ENCODE results near the gene MARK1.
"Not testable (repeated sequence)": the region's sequence is repeated elsewhere in the genome, so short reads cannot be mapped to it uniquely, and the experiment has no call there.

The MARK1 gene

DNA sequence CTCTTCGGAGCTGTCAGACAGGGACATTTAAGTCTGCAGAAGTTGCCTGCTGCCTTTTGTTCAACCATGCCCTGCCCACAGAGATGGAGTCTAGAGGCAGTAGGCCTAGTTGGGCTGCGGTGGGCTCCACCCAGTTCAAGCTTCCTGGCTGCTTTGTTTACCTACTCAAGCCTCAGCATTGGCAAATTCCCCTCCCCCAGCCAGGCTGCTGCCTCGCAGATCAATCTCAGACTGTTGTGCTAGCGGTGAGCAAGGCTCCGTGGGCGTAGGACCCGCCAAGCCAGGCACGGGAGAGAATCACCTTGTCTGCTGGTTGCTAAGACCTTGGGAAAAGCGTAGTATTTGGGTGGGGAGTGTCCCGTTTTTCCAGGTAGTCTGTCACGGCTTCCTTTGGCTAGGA lies 83.2 kb downstream of the MARK1 start:
- not testable (repeated sequence) for DNase-seq (ENCODE audit: low spot score)

- DNase-seq (ENCODE audit: low spot score) = no peak
Observed at GRCh38 chr1:220616836-220617235, 88.9 kb downstream of the MARK1 start.

DNA sequence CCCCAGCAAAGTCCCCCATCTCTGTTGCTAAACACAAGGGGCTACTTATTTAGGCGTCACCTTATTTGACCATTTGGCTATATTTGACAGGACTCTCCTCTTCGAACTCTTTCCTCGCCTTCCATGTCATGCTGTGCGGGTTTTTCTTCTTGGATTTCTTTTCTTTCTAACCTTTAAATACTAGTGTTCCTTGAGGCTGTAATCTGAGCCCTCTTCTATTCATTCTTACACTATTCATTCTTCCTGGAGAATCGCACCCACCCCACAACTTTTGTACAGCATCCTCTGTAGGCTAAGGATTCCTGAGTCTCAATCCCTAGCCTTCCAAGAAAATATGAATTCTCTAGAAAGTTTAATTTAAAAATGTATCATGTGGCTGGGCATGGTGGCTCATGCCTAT lies 100.5 kb downstream of the MARK1 start:
- DNase-seq (ENCODE audit: low spot score) = no peak

- DNase-seq (ENCODE audit: low spot score) = no peak
Observed at GRCh38 chr1:220631238-220631815, 103.4 kb downstream of the MARK1 start.

GRCh38 chr1:220637759-220638158 lies 109.8 kb downstream of the MARK1 start:
- DNase-seq (ENCODE audit: low spot score) = no peak

DNA sequence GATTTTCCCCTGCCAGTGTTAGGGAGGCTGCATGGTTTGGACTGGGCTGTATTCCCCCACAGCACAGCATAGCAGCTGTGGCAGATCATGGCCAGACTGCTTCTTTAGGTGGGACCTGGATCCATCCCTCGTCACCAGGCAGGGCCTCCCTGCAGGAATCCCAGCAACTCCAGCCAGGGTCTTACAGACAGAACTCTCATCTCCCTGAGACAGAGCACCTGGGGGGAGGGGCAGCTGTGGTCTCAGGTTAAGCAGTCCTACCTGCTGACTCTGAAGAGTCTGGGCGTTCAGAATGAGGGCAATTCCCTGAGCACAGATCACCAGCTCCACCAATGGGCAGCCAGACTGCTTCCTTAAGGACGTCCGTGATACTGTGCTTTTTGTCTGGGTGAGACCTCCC lies 114.3 kb downstream of the MARK1 start:
- no peak for DNase-seq (ENCODE audit: low spot score)

GRCh38 chr1:220652995-220653394 lies 125.1 kb downstream of the MARK1 start:
- no peak for DNase-seq (ENCODE audit: low spot score)

DNA sequence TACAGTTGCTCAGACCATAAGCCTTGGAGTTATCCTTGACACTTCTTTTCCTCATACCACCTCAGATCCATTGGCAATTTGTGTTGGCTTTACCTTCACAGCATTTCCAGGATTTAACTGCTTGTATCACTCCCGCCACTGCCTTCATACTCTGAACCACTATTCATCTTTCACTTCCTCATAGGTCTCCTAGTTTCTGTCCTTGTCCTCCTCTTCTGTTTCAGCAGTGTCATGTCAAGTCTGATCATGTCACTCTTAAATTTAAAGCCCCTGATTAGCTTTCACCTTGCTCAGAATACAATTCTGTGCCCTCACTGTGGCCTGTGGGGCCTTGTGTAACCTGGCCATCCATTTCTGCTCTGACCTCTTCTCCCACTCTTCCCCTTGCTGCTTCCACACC lies 127.6 kb downstream of the MARK1 start:
- no peak for DNase-seq (ENCODE audit: low spot score)

DNA sequence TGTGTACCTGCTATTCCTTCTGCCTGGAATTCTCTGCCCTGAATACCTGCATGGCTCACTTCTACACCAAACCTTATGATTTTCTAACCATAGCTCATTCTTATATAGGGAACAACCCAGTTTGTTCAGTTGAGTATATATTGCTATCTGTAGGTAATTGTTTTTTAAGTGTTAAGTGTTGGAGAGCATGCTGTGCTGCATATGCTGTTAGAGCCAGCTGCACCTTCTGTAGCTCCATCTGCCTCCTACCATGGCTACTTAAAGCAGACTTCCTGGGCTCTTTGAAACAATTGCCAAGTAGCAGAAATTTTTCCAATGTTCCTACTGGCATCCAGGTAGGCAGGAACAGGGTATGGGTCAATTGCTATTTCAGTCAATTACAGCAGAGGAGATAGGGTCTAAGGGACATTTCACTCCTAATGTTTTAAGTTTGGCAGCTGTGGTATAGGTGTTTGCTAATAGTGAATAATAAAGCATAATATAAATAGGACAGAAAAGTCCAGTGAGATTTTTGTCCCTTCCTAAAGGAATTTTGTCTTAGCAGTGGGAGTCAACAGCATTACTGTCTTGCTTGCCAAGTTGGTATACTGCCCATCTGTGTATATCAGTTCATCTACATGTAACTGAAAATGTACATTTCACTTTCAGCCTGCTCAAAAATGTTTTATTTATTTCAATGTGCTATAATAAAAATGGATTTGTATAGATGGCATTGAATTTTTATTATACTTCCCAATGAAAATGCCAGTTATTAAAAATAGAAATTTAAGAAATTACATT lies 128.2 kb downstream of the MARK1 start:
- no peak for DNase-seq (ENCODE audit: low spot score)

DNA sequence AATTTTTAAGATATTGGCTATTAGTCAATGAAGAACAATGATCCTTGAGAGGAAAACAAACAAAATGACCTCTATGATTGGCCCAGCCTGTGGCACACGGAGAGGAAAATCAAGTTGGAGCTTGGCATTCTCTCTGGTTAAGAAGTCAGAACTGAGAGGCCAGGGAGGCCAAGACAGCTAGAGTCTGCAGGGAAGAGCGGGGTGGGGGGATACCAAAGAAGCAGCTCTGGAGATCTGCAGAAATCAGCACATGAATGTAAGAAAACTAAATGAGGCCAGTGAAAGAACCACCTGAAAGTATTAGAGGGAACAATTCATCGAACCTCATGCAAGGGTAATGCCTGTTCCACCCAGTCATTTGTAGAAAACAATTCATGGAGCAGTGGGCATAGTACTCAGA lies 138.4 kb downstream of the MARK1 start:
- DNase-seq (ENCODE audit: low spot score) = no peak

DNA sequence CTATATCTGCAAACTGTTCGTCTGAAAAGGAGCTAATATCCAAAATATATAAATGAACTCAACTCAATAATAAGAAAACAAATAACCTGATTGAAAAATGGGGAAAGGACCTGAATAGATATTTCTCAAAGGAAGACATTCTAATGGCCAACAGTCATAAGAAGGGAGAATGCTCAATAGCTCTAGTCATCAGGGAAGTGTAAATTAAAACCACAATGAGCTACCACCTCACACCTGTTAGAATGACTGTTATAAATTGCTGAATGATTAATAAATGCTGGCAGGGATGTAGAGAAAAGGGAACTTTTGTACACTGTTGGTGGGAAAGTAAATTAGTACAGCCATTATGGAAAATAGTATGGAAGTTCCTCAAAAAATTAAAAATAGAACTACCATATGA lies 141.1 kb downstream of the MARK1 start:
- DNase-seq (ENCODE audit: low spot score) = no peak

DNA sequence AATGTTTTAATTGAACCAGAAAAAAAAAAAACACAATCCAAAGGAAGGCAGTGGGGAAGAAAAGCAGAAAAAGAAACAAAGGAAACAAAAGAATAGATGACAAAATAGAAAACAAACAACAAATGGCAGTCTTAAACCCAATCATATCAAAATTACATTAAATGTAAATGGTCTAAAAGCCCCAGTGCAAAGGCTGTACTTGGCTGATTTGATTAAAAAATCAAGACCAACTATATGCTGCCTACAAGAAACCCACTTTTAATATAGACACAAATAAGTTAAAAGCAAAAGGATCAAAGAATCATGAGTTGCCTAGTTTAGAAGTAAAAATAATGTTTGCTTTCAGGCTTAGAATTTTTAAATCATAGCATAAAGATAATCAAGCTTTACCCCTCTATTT lies 142.4 kb downstream of the MARK1 start:
- DNase-seq (ENCODE audit: low spot score) = no peak

- no peak for DNase-seq (ENCODE audit: low spot score)
Observed at GRCh38 chr1:220673921-220674320, 146.0 kb downstream of the MARK1 start.

- DNase-seq (ENCODE audit: low spot score) = no peak
Observed at GRCh38 chr1:220677251-220677650, 149.3 kb downstream of the MARK1 start.

GRCh38 chr1:220680085-220680687 lies 152.2 kb downstream of the MARK1 start:
- DNase-seq (ENCODE audit: low spot score) = peak; percentile 61

GRCh38 chr1:220681220-220681880 lies 153.4 kb downstream of the MARK1 start:
- DNase-seq (ENCODE audit: low spot score) = peak; percentile 16

GRCh38 chr1:220682901-220683576 lies 155.1 kb downstream of the MARK1 start:
- DNase-seq (ENCODE audit: low spot score) = no peak

GRCh38 chr1:220683716-220684115 lies 155.8 kb downstream of the MARK1 start:
- DNase-seq (ENCODE audit: low spot score) = not testable (repeated sequence)

- DNase-seq (ENCODE audit: low spot score) = no peak
Observed at GRCh38 chr1:220684890-220685289, 157.0 kb downstream of the MARK1 start.

GRCh38 chr1:220685879-220686278 lies 157.9 kb downstream of the MARK1 start:
- peak; percentile 55 for DNase-seq (ENCODE audit: low spot score)

- no peak for DNase-seq (ENCODE audit: low spot score)
Observed at GRCh38 chr1:220687809-220688208, 159.9 kb downstream of the MARK1 start.

DNA sequence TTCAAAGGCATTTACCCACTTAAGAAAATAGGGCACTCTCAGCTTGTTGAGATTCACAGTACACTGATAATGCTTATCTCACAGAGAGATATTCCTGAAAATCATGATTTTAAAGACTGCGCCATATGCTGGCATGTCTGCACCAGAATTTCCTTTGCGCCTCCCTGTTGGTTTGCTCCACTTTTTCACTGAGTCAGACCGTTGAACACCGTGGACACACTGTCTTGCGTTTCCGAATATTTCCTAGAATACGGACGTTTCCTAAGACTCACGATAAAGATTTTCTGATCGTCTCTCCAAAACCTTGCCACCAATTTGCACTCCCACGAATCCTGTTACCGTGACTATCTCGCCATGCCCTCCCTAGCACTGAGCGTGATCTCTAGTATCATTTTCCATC lies 161.7 kb downstream of the MARK1 start:
- no peak for DNase-seq (ENCODE audit: low spot score)
